Loucy (cell line): ENCODE measurements around the gene WASF3.
"Not testable (repeated sequence)": the region's sequence is repeated elsewhere in the genome, so short reads cannot be mapped to it uniquely, and the experiment has no call there.

Source experiments
- H2AFZ ChIP-seq: fragments of 200-600 bp; sonication (generic); 2 replicates; pipeline ENCODE4 v1.6.0; 2016; ENCODE audit warnings: antibody characterized with exemption, mild to moderate bottlenecking, low read length, moderate library complexity
- H3F3A ChIP-seq: fragments of 200-600 bp; 2 replicates; pipeline ENCODE4 v1.6.0; 2016; ENCODE audit warnings: antibody characterized with exemption, low read depth, mild to moderate bottlenecking
- H3K27me3 ChIP-seq: fragments of 200-600 bp; sonication (generic); 2 replicates; pipeline ENCODE4 v1.6.1; 2014; ENCODE audit warnings: low read length, mild to moderate bottlenecking; ENCODE audit not compliant: insufficient read depth, poor library complexity, severe bottlenecking
- H3K36me3 ChIP-seq: fragments of 200-600 bp; sonication (generic); 2 replicates; pipeline ENCODE4 v1.6.1; 2016; ENCODE audit warnings: low read length; ENCODE audit not compliant: insufficient read depth
- H3K4me1 ChIP-seq: fragments of 200-600 bp; sonication (generic); 2 replicates; pipeline ENCODE4 v1.5.1; 2014; ENCODE audit warnings: low read length, mild to moderate bottlenecking; ENCODE audit not compliant: insufficient read depth, poor library complexity, severe bottlenecking
- H3K4me2 ChIP-seq: fragments of 200-600 bp; sonication (generic); 2 replicates; pipeline ENCODE4 v1.6.0; 2014; ENCODE audit warnings: antibody characterized with exemption, low read length, low read depth, mild to moderate bottlenecking; ENCODE audit not compliant: poor library complexity, severe bottlenecking
- H3K4me3 ChIP-seq: fragments of 200-600 bp; sonication (generic); 2 replicates; pipeline ENCODE4 v1.5.1; 2014; ENCODE audit warnings: low read length, mild to moderate bottlenecking, mixed read lengths; ENCODE audit not compliant: poor library complexity, severe bottlenecking
- H3K79me2 ChIP-seq: fragments of 200-600 bp; sonication (generic); 2 replicates; pipeline ENCODE4 v1.6.1; 2014; ENCODE audit warnings: low read length; ENCODE audit not compliant: insufficient read depth
- H3K9ac ChIP-seq: fragments of 200-600 bp; sonication (generic); 2 replicates; pipeline ENCODE4 v1.6.0; 2014; ENCODE audit warnings: mild to moderate bottlenecking, low read depth, low read length, moderate library complexity; ENCODE audit not compliant: poor library complexity, severe bottlenecking
- H3K9me2 ChIP-seq: fragments of 200-600 bp; sonication (generic); replicated peaks from 2 replicates; pipeline ENCODE4 v1.6.1; 2016; ENCODE audit warnings: low read depth, low read length, mixed read lengths
- H3K9me3 ChIP-seq: fragments of 200-600 bp; sonication (generic); 2 replicates; pipeline ENCODE4 v1.6.1; 2014; ENCODE audit warnings: mild to moderate bottlenecking, antibody characterized with exemption, low read length, low read depth; ENCODE audit not compliant: insufficient read depth
- H4K20me1 ChIP-seq: fragments of 200-600 bp; sonication (generic); 2 replicates; pipeline ENCODE4 v1.6.0; 2014; ENCODE audit warnings: antibody characterized with exemption, low read length, mild to moderate bottlenecking; ENCODE audit not compliant: insufficient read depth, poor library complexity, severe bottlenecking
- EZH2phosphoT487 ChIP-seq: fragments of 200-600 bp; IDR thresholded peaks from 2 replicates; pipeline ENCODE4 v1.6.1; 2018; ENCODE audit warnings: antibody characterized with exemption, mild to moderate bottlenecking, moderate library complexity, borderline replicate concordance
- TF ChIP-seq, protein P1 (sequence below): fragments of 200-600 bp; sonication (generic); conservative IDR thresholded peaks from 2 replicates; pipeline ENCODE4 v1.5.1; 2014; ENCODE audit warnings: mild to moderate bottlenecking, antibody characterized with exemption, low read length

WASF3 gene

GRCh38 chr13:26628706-26629105, 71.2 kb downstream of the WASF3 start:
- H3K4me2 ChIP-seq, result peak overlapping the region; percentile 59
- no peaks in the 10 kb centered on the region for H3K27me3 ChIP-seq
- peaks cover 8% of the 10 kb centered on the region for H3F3A ChIP-seq
- H3K36me3 ChIP-seq, result no peaks in the 10 kb centered on the region
- H3K4me1 ChIP-seq, result peaks cover 30% of the 10 kb centered on the region
- peak overlapping the region; percentile 55 for H3K9ac ChIP-seq
- H4K20me1 ChIP-seq, result no peaks in the 10 kb centered on the region
- no peaks in the 10 kb centered on the region for H3K79me2 ChIP-seq
- peaks cover 20% of the 10 kb centered on the region for H3K9me3 ChIP-seq
- H2AFZ ChIP-seq, result peak overlapping the region; percentile 48; the same call in 1 of the 2 replicates
- no peaks in the 10 kb centered on the region for H3K9me2 ChIP-seq
- H3K4me3 ChIP-seq, result peak overlapping the region; percentile 49
- TF ChIP-seq, protein P1, sequence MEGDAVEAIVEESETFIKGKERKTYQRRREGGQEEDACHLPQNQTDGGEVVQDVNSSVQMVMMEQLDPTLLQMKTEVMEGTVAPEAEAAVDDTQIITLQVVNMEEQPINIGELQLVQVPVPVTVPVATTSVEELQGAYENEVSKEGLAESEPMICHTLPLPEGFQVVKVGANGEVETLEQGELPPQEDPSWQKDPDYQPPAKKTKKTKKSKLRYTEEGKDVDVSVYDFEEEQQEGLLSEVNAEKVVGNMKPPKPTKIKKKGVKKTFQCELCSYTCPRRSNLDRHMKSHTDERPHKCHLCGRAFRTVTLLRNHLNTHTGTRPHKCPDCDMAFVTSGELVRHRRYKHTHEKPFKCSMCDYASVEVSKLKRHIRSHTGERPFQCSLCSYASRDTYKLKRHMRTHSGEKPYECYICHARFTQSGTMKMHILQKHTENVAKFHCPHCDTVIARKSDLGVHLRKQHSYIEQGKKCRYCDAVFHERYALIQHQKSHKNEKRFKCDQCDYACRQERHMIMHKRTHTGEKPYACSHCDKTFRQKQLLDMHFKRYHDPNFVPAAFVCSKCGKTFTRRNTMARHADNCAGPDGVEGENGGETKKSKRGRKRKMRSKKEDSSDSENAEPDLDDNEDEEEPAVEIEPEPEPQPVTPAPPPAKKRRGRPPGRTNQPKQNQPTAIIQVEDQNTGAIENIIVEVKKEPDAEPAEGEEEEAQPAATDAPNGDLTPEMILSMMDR, result peak; percentile 70
- no peak for TF ChIP-seq EZH2phosphoT487

DNA sequence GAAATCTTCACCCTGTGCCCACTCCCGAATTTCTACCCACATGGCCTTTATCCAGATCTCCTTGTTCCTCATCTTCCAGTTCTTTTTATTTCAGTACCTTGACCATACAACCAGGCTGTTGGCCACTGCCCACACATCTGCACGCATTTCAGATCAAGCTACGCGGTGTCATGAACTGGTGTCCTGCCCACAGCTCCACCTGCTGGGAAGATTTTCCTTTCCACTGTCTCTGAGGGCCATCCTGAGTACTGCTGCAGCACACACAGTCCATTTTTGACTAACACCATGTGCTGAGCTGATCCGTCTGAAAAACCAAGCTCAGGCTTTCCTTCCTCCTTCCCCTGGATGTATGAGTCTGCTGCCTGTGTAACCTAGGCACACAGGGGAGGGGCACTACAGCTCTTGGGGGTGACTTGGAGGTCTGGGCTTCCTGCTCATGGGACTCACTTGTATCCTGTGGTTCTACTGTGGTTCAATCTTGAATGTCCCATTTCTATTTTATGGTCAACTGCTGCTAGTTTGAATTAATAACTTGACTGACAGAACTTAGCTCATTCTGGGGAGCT, 71.9 kb downstream of the WASF3 start:
- Histone ChIP-seq H3K9me3 (peaks cover 13% of the 10 kb centered on the region; the same call in 1 of the 2 replicates), H3K79me2 (no peaks in the 10 kb centered on the region), H3K4me1 (peaks cover 30% of the 10 kb centered on the region), H4K20me1 (no peaks in the 10 kb centered on the region), H3F3A (peaks cover 8% of the 10 kb centered on the region), H3K36me3 (no peaks in the 10 kb centered on the region), H3K4me3 (peak overlapping the region; percentile 14), H3K27me3 (no peaks in the 10 kb centered on the region), H3K9ac (peak overlapping the region; percentile 30), H2AFZ (no peak overlapping the region), H3K4me2 (peak overlapping the region; percentile 59), H3K9me2 (no peaks in the 10 kb centered on the region)
- TF ChIP-seq, protein P1, result peak; percentile 26; the same call in 1 of the 2 replicates
- TF ChIP-seq EZH2phosphoT487, result no peak

DNA sequence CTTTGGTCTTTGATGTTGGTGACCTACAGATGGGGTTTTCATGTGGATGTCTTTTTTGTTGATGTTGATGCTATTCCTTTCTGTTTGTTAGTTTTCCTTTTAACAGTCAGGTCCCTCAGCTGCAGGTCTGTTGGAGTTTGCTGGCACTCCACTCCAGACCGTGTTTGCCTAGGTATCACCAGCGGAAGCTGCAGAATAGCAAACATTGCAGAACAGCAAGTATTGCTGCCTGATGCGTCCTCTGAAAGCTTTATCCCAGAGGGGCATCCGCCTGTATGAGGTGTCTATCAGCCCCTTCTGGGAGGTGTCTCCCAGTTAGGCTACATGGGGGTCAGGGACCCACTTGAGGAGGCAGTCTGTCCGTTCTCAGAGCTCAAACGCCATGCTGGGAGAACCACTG, 78.2 kb downstream of the WASF3 start:
- not testable (repeated sequence) for H3K9me2 ChIP-seq, H3K4me1 ChIP-seq, H3K9me3 ChIP-seq, H2AFZ ChIP-seq, H3K79me2 ChIP-seq, H3K9ac ChIP-seq, H3K4me3 ChIP-seq, H3K4me2 ChIP-seq, H4K20me1 ChIP-seq, H3K27me3 ChIP-seq, H3F3A ChIP-seq, H3K36me3 ChIP-seq

GRCh38 chr13:26636073-26636472, 78.6 kb downstream of the WASF3 start:
- H3F3A ChIP-seq, H2AFZ ChIP-seq, H3K9ac ChIP-seq, H3K9me2 ChIP-seq, H3K79me2 ChIP-seq, H3K27me3 ChIP-seq, H3K4me2 ChIP-seq, H4K20me1 ChIP-seq, H3K9me3 ChIP-seq, H3K4me3 ChIP-seq, H3K4me1 ChIP-seq, H3K36me3 ChIP-seq: not testable (repeated sequence)
